SK-N-MC (cell line): Measurements from ENCODE around the gene GRIK3.

Experiments
- EZH2 ChIP-seq: fragments of 200-600 bp; sonication (generic); IDR thresholded peaks from one replicate; pipeline ENCODE4 v1.6.1; 2017; ENCODE audit warnings: antibody characterized with exemption
- FOXP2 ChIP-seq: optimal IDR thresholded peaks from 2 replicates; pipeline ENCODE3; 2011; ENCODE audit warnings: mild to moderate bottlenecking, moderate library complexity; ENCODE audit not compliant: insufficient read depth; ENCODE audit errors: extremely low read length, control extremely low read depth
- POLR2AphosphoS5 ChIP-seq: IDR thresholded peaks from 2 replicates; pipeline ENCODE4 v1.6.1; 2012; ENCODE audit warnings: mild to moderate bottlenecking, low read depth, low read length, borderline replicate concordance

DNA sequence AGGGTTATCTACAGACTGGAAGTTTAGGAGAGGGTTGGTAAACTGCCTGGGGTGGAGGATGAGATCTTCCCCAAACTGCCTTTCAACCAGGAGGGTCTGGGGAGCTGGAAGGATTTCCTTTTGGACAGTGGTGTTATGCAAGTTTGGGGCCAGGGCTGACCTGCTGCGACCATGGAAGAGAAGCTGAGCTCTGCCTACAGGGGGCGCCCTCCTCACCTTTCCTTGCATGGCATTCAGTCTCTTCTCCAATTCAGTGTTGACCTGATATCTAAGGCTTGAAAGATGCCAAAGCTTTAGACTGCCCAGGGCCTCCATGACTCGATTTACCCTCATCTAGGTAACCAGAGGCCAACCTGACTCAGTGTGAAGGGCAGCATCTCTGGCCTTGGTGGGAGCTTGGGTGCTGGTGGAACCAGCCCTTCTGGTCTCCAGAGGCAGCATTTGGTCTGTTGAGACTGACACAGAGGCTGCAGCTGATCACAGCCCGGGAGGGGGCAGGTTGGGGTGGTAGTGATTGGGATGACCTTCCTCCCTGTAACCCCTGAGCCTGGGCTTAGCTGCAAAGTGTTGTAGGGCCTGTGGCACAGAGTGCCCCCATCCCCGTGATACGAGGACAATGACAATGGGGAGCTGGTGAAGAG lies 170.0 kb downstream of the GRIK3 start:
- no peak for TF ChIP-seq POLR2AphosphoS5
- TF ChIP-seq EZH2, result no peak
- no peak for TF ChIP-seq FOXP2
